ENCODE measurements around the gene NUMBL. TPM values are rescaled to one million over a fixed set of nuclear protein-coding genes. Genes with fewer than 3 reads are reported as not detected.

NUMBL gene
- total and polyA plus RNA-seq, 2 of the 8 experiments (the other 6 are each of a cell fraction or from before 2014, with no cell fraction given): 13.5 to 24.8 TPM

DNA sequence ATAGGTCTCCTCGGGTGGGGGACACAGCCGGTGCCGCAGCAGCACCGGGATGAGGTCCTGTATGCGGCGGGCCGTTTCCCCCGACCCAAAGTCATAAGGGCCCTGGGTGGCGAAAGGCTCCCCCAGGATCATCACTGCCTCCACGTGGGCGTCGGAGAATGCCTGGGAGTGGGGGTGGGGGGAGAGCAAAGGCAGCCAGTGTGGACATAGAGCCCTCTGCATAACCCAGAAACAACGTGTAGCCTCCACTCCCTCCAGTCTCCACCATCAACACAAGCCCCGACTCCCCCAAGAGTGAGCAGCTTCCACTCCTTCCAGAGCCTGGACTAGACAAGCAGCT is 1.7 kb upstream of the NUMBL start:
- FAIRE-seq (no peak), DNase-seq (ENCODE audit: low read depth in 1 of 2, low spot score in 2 of 2) (no peak)
- Histone ChIP-seq H2BK20ac (ENCODE audit: low read length) (no peak overlapping the region), H3K23ac (ENCODE audit: insufficient read length) (no peak overlapping the region), H3K4me3 (ENCODE audit: extremely low read depth in 1 of 4, insufficient read depth in 2 of 4, low read depth in 3 of 4, low read length in 4 of 4) (no peak overlapping the region), H3K9ac (replicated peaks in 1 of 4; ENCODE audit: extremely low read depth in 1 of 4, low read depth in 3 of 4, low read length in 3 of 4) (no peak overlapping the region), H2BK5ac (ENCODE audit: low read depth, low read length) (no peak overlapping the region), H3K18ac (ENCODE audit: extremely low read depth, low read length) (no peak overlapping the region), H4K91ac (replicated peaks; ENCODE audit: insufficient read length, low read length) (no peak overlapping the region), H3K4ac (replicated peaks; ENCODE audit: insufficient read length, low read depth, low read length) (peak overlapping the region; percentile 38), H3K79me2 (ENCODE audit: control insufficient read depth in 1 of 2, insufficient read depth in 2 of 2, low read length in 2 of 2) (peaks cover 0 to 21% of the 10 kb centered on the region in 2 experiments; a peak in 3 of 4 replicates), H3K36me3 (ENCODE audit: control insufficient read depth in 2 of 4, insufficient read depth in 4 of 4, low read length in 3 of 4) (peaks cover 0 to 14% (median 8%) of the 10 kb centered on the region in 4 experiments; a peak in 5 of 8 replicates), H4K8ac (ENCODE audit: extremely low read depth, insufficient read depth, low read length) (peak overlapping the region; percentile 86), H2AK5ac (ENCODE audit: low read depth, low read length) (no peak overlapping the region), H3K4me2 (ENCODE audit: insufficient read depth in 1 of 2, low read depth in 2 of 2, low read length in 2 of 2) (no peak overlapping the region), H2BK15ac (ENCODE audit: low read length) (no peak overlapping the region), H3K14ac (ENCODE audit: insufficient read length) (no peak overlapping the region), H2AFZ (ENCODE audit: low read length) (no peak overlapping the region), H3K56ac (replicated peaks; ENCODE audit: insufficient read length, low read depth, low read length) (no peak overlapping the region), H3K79me1 (ENCODE audit: low read depth, low read length) (peaks cover 10% of the 10 kb centered on the region), H2BK120ac (replicated peaks; ENCODE audit: low read depth, low read length) (no peak overlapping the region), H4K5ac (ENCODE audit: insufficient read length, low read depth, low read length) (no peak overlapping the region), H3K27me3 (replicated peaks in 1 of 4; ENCODE audit: control insufficient read depth in 3 of 4, extremely low read depth in 1 of 4, insufficient read depth in 3 of 4, low read length in 3 of 4) (no peaks in the 10 kb centered on the region), H3K4me1 (replicated peaks in 1 of 4; ENCODE audit: control insufficient read depth in 3 of 4, insufficient read depth in 4 of 4, low read length in 3 of 4) (peaks cover 0 to 25% (median 15%) of the 10 kb centered on the region in 4 experiments; a peak in 6 of 7 replicates), H3K23me2 (ENCODE audit: low read depth, low read length) (peaks cover 13% of the 10 kb centered on the region), H4K20me1 (replicated peaks in 1 of 2; ENCODE audit: control insufficient read depth in 1 of 2, insufficient read depth in 2 of 2, low read length in 2 of 2) (peaks cover 3 to 16% of the 10 kb centered on the region in 2 experiments), H3K27ac (ENCODE audit: low read depth, low read length) (no peak overlapping the region), H2BK12ac (ENCODE audit: low read depth, low read length) (0 out of 2 replicates have a peak overlapping the region, but pooled peaks have one; percentile 75), H3K9me3 (ENCODE audit: insufficient read depth in 2 of 2, low read depth in 1 of 2, low read length in 1 of 2) (no peaks in the 10 kb centered on the region)
- WGBS, 2 experiments (ENCODE audit: extremely low coverage in 1 of 2, insufficient coverage in 1 of 2, insufficient read length in 1 of 2, insufficient replicate concordance in 2 of 2, low coverage in 1 of 2, low lambda C conversion rate in 2 of 2, missing lambda C conversion rate in 1 of 2): 91% methylated on average over 14 of the region's 14 CpGs; no CpG with 5 or more reads in 1 of the 2 experiments
- POLR2A ChIA-PET (ENCODE audit: partially characterized antibody): interaction anchor here (0.5 to 3.0 kb wide), 12 partner anchors 10 to 447 kb away, joined by 3 to 24 read pairs (median 4); partner anchors contain the start of genes ACTMAP, COQ8B, EGLN2 and ITPKC
- CTCF ChIA-PET (ENCODE audit: partially characterized antibody): interaction anchor here (1.0 to 3.2 kb wide), 3 partner anchors 10 to 18 kb away, joined by 3 to 15 read pairs (median 4); no protein-coding TSS in a partner anchor
- no peak for TF ChIP-seq TBP (IDR thresholded peaks at IDR 0.05; ENCODE audit: low read depth, low read length)
- no peak for TF ChIP-seq RBBP5 (IDR thresholded peaks at IDR 0.05; ENCODE audit: borderline replicate concordance, low read depth, low read length)
- no peak for TF ChIP-seq TAF1 (IDR thresholded peaks at IDR 0.05; ENCODE audit: low read depth, low read length)
- no peak for TF ChIP-seq POU5F1 (IDR thresholded peaks at IDR 0.05; ENCODE audit: low read depth, low read length)
- TF ChIP-seq NANOG (IDR thresholded peaks at IDR 0.05; ENCODE audit: insufficient read depth, low read depth, low read length, poor library complexity, severe bottlenecking): no peak
- no peak for TF ChIP-seq RXRA (IDR thresholded peaks at IDR 0.05; ENCODE audit: insufficient read depth, low read depth, low read length)
- no peak for TF ChIP-seq GABPA (IDR thresholded peaks at IDR 0.05; ENCODE audit: borderline replicate concordance, insufficient read depth, low read length)
- no peak for TF ChIP-seq YY1 (IDR thresholded peaks at IDR 0.05; ENCODE audit: low read depth, low read length)
- no peak for TF ChIP-seq KDM4A (IDR thresholded peaks at IDR 0.05; ENCODE audit: low read depth, low read length, severe bottlenecking)
- TF ChIP-seq EGR1 (IDR thresholded peaks at IDR 0.05; ENCODE audit: borderline replicate concordance, low read depth, low read length): no peak
- no peak for TF ChIP-seq NRF1 (IDR thresholded peaks at IDR 0.05; ENCODE audit: low read depth, low read length)
- TF ChIP-seq, protein P1, sequence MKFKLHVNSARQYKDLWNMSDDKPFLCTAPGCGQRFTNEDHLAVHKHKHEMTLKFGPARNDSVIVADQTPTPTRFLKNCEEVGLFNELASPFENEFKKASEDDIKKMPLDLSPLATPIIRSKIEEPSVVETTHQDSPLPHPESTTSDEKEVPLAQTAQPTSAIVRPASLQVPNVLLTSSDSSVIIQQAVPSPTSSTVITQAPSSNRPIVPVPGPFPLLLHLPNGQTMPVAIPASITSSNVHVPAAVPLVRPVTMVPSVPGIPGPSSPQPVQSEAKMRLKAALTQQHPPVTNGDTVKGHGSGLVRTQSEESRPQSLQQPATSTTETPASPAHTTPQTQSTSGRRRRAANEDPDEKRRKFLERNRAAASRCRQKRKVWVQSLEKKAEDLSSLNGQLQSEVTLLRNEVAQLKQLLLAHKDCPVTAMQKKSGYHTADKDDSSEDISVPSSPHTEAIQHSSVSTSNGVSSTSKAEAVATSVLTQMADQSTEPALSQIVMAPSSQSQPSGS (IDR thresholded peaks at IDR 0.05; ENCODE audit: low read length): no peak
